ENCODE measurements around the gene PLOD2. TPM values are rescaled to one million over a fixed set of nuclear protein-coding genes. Genes with fewer than 3 reads are reported as not detected.
A peak's percentile ranks its signal among the peaks of the same experiment; 100 is the strongest.

PLOD2 gene
- total RNA-seq, 1 donor from 2014 or later, result 25.7 TPM

DNA sequence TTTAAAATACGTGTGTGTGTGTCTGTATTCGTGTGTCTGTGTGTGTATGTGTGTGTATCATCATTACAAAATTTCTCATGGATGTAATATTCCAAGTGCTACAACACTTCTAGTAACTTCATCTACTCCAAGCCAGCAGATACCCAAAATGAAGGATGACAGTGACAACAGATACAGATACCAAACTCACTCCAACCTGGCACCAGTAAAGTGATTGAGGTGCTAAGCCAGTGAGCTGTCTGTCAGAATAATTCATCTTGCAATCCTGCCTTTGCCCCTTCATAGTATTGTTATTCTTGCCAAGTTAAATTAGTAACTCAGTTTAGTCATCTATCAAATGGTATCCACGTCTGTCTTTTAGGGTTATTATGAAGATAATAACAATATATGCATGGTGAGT is 58.1 kb downstream of the PLOD2 start:
- no peak for ATAC-seq
- no peak for DNase-seq (ENCODE audit: low spot score)

DNA sequence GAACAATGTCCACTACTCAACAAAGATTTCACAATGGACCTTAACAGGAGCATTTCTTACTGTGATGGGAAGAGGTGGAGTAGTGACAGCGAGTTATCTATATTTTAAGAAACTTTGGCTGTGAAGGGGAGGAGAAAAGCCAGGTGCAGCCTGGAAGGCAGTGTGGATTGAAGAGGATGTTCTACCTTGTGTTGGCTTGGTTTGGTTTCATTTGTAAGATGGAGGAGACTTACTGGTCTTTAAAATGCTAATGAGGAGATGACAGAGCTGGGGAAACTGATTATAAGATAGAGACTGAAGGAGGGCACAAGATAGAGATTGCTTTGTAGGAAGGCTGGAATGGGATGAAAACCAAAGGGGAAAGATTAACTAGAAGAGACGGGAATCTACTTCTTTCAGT is 59.4 kb downstream of the PLOD2 start:
- DNase-seq (ENCODE audit: low spot score) (no peak), ATAC-seq (no peak)

DNA sequence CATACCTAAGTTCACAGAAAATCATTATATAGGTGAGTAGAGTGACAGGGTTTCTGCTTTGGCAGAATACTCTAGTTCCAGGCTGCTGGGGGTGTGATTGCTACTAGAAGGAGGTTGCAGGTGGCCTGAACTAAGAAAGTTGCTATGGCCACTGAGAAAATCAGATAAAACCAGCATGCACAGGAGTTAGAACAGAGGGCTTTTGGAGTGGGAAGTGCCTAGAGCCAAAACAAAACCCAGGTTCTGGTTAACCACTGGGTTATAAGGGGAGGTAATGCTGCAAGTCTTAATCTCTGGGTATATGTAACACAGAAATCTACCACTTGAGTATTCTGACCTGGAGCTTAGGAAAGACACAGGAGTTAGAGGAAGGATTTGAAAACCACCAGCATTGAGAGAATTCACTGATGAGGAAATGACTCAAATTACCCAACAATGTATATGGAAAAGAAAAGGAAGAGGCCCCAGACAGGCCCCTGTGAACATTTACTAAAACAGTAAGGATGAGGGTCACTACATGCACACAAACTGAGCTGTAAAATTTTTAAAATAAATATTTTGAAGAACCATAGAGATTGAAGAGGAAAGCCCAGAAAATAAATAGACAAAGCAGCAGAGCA is 60.0 kb downstream of the PLOD2 start:
- ATAC-seq (peak; percentile 11), DNase-seq (ENCODE audit: low spot score) (no peak)

DNA sequence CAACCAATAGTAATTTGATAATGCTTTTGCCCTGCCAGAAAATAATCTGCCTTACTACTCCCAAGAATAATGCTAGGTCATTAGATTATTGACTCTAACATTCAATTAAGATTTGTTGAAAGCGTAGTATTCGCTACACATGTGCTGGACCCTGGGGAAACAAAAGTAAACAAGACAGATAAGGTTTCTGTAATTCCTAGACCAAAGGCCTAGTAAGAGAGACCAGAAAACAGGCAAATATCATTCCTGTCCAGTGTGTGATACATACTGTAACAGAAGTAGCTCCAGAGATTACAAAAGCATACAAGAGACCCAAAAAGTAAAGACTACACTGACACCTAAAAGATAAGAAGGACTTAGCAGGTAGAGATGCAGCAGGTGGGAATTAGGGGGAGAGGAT is 60.8 kb downstream of the PLOD2 start:
- no peak for DNase-seq (ENCODE audit: low spot score)

DNA sequence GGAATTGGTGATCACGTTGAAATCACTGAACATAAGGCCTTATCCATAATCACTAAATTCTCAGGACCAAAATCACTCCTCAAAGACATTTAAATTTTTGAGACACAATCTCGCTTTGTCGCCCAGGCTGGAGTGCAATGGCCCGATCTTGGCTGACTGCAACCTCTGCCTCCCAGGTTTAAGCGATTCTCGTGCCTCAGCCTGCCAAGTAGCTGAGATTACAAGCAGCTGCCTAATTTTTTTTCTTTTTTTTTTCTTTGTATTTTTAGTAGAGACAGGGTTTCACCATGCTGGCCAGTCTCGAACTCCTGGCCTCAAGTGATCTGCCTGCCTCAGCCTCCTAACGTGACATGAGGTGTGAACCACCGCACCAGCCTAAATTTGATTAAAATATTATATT is 61.7 kb downstream of the PLOD2 start:
- no peak for ATAC-seq

More for the DNA sequence above, 60.8 kb downstream of the PLOD2 start:
- peak; percentile 44 for ATAC-seq

DNA sequence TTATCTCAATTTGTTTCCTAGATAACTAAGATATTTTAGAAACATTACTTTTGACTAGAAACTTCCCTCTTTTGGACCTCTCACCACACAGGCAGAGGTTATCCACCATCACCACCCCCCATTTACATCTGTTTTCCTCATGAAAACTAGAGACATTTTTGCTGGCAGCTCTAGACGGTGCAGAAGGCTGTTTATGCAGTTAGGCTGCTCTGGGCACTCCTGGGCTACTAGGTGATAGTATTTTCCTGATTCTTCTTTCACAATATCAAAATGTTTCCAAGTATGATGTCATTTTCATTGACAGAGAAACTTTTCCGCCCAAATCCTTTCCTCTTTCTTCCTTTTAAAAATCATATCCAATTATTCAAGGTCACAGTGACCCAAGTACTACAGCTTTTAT is 67.1 kb downstream of the PLOD2 start:
- ATAC-seq, result peak; percentile 87
- peak; percentile 48 for DNase-seq (ENCODE audit: low spot score)

More for the DNA sequence above, 61.7 kb downstream of the PLOD2 start:
- no peak for DNase-seq (ENCODE audit: low spot score)

DNA sequence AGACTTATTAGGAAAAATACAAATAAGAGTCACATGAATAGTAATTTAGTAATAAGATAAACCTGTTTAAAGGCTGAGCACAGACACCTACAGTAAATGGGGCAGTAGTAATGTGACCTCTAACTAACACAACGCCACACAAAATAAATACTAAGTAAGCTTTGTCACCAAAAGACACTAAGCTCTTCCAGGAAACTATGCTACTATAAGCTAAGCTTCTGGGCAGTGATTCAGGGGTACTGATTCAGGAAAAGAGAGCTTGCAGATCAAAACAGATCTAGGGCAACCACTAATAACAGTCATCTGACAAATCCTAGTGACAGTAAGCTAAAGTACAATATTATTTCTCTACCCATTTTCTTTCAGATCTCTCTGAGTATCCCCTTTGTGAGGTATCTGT is 68.8 kb downstream of the PLOD2 start:
- ATAC-seq (peak; percentile 81), DNase-seq (ENCODE audit: low spot score) (no peak)

DNA sequence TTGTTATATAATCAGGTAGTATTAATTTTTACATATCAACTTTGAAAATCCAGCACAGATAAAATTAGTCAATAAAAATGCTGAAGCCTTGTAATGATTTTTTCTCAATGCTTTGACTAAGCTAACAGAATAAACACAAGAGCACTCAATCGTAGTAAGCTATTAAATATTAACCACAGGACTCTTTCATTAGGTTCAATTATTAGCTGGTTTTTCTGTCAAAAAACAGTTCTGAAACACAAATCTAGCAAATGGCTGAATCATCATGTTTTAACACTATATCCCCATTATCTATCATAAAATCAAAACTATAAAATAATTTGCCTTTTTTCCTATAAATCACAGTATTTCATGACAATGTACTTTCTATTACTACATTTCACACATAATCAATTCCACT is 69.6 kb downstream of the PLOD2 start:
- ATAC-seq (peak; percentile 69), DNase-seq (ENCODE audit: low spot score) (no peak)

DNA sequence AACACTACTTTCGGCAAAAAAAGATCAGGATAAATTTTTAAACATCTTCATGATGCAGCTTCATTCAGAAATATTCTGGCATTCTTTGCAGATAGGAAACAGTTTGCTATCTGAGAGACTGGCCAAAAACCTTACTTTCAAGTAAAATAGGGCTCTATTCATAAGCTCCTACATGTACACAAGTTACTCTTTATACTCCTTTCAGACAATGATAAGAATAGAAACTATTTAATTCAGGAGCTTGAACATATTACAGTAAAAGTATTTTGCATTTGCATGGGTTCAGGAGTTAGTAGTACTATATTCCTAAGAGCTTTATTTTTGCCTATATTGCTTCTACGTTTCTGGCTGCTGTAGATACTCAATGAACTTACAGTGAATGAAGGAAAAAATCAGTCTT is 70.5 kb downstream of the PLOD2 start:
- no peak for DNase-seq (ENCODE audit: low spot score)

DNA sequence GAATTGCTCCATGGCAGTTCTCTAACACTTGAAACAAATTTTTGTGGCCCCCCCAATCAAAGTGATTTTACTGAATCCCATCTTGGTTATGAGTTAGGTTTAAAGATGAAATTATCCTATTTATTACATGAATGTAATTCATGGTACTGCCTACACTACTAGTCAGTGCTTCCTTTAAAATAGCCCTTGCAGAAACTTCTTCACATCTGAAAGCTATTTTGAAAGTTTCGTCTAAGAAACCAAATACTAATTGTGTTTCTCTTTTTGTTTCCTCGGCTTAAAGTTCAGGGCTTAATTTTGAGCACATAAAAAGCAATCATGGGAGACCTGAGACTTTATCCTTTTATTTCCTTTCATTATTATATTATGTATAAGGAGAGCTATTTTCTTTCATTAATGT is 72.1 kb downstream of the PLOD2 start:
- no peak for ATAC-seq
- no peak for DNase-seq (ENCODE audit: low spot score)

More for the DNA sequence above, 70.5 kb downstream of the PLOD2 start:
- ATAC-seq, result no peak

DNA sequence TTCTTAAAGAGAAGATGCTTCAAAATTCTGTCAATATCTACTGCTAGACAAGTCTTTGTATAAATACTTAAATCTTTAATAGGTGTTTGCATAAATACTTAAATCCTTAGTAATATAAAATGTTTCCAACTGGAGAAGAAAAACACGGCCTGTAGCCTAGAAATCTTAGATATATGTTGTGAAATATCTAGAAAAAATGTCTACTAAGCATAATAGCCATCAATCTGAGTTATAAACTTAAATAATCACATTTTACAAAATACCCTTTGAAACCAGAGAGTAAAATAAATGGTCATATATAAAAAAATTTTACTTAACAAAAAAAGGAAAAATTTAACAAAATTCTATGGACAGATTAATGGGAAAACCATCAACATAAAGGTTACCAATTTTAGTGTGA is 73.9 kb downstream of the PLOD2 start:
- ATAC-seq (no peak), DNase-seq (ENCODE audit: low spot score) (no peak)

DNA sequence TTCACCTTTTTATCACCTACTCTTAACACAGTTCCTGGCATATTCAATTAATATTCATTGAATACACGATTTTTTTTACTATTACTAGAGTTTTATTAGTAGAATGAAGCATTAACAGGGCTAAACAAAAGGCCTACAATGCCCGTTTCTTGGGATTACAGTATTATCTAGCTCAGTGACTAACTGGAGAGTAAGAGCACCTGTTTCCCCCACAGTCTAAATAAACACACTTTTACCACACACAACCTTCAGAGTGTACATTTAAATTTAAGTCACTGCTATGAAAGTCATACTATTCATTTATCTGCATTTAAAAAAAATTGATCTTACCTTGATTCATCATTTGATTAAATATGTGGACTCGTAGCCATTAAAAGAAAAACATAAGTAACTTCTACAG is 74.8 kb downstream of the PLOD2 start:
- no peak for DNase-seq (ENCODE audit: low spot score)
- no peak for ATAC-seq

DNA sequence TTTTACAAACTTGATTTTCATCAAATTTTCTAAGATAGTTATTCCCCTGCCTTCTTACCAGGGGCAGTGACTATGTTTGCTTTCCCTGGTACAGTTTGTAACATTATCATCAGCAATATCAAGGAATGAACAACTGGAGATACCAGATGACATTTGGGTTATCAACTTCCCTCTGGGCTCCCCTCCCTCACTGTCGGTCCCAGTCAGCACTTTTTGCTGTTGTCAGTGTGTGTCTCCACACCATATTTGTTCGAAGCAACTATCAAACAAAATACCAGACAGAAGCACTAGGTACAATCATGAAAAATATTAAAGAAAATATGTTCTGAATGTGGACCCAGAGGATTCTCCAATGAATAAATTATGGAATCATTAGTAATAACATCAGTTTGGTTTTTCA is 75.3 kb downstream of the PLOD2 start:
- DNase-seq (ENCODE audit: low spot score) (no peak), ATAC-seq (no peak)

DNA sequence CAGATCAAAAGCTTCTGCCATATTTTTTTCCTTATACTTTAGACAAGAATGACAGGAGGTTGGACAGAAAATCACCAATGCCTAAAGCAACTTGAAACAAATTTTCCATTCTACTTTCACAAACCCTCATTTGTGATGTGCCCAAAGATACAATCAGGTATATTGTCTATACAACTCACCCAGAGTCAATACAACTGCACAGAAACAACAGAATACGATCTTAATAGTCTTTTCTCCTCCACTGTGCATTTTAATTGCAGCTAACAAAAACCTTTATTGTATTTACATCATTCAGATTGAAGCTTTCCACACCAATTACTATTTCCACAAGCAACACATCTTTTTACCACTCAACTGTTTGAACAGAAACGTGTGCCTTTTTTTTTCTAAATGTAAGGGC is 80.4 kb downstream of the PLOD2 start:
- no peak for ATAC-seq
- DNase-seq (ENCODE audit: low spot score), result no peak

DNA sequence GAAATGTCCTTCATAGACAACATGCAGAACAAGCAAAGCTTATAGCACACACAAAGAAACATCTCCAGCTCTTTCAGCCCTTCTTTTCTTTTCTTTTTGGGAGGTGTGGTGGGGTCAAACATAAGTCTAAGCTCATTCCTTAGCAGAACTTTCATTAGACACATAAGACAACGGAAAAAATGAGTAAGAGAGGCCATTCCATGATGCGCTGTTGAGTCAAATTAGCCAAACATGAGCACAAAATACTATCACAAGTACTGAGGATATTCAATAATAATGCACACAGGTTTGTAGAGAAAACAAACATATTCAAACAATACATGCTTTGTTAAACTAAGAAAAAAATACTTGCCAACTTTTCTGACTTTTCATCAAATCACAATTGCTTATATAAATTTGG is 83.0 kb downstream of the PLOD2 start:
- ATAC-seq (no peak), DNase-seq (ENCODE audit: low spot score) (no peak)

DNA sequence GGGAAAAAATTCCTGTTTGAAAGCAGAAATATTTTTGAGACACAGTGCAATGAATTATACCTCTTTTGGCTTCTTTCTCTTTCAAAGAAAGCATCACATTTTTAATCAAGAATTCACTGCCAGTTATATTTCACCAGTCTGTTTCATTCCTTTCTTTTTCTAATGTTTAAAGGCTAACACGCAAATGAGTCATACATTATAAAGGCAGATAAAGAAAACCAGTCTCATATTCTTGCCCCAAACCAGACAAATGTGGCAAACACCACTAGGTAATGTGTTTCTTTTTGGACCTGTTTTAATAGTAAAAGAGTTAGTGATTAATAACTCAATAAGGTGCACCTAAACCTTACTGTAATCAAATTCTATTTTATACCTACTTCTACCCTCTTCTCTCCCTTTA is 83.8 kb downstream of the PLOD2 start:
- no peak for ATAC-seq
- no peak for DNase-seq (ENCODE audit: low spot score)

DNA sequence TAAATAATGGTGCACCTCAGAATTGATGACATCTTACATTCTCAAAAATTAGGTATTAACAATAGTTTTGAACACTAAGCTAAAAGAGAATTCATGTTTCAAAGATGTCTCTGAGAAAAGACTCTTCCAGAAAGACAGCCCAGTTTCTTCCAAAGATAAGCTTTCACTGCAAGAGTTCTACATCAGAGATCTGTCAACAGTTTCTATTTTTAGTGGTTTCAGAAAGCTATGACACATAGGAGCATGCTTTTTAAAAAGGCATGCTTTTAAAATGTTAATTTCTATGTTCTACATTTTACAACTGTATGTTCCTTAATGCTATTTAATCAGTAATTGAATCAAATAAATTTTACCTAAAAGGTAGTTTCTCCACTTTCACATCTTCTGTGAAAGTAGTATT is 88.2 kb downstream of the PLOD2 start:
- DNase-seq (ENCODE audit: low spot score) (no peak), ATAC-seq (no peak)

DNA sequence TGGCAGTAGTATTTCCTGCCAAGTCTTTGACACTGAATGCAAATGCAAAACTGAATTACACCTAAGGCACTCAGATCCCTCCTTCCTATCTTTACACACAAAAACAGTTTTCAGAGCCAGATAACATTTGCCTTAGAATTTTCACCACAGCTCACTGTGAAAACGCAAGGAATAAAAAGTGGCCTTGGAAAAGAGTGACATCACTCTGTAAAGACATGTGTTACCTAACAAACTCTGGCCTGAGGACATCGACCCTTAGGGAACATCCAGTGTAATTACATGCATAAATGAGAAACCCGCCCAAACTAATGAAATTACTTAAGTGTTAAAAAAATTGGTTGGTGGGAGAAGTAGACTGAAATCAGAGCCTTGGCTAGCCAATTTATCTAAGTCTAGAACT is 88.9 kb downstream of the PLOD2 start:
- peak; percentile 61 for ATAC-seq

DNA sequence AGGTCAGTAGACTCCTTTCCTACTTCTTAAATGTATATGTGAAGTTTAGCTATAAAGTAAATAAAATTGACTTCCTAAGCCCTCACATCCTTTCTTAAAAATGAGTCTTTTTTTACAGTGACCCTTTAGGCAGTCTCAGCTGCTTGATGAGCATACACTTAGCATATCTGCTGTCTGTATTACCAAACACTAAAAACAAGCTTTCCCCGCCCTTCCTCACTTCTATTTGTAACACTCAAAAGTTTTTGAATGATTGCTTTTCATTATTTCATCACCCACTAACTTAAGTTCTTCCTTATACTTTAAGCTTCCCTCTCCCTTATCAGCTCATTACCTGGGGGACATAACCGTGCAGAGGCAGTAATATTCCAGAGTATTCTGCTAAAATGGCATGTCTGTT is 89.4 kb downstream of the PLOD2 start:
- DNase-seq (ENCODE audit: low spot score), result no peak
- ATAC-seq, result no peak

More for the DNA sequence above, 88.9 kb downstream of the PLOD2 start:
- no peak for DNase-seq (ENCODE audit: low spot score)

DNA sequence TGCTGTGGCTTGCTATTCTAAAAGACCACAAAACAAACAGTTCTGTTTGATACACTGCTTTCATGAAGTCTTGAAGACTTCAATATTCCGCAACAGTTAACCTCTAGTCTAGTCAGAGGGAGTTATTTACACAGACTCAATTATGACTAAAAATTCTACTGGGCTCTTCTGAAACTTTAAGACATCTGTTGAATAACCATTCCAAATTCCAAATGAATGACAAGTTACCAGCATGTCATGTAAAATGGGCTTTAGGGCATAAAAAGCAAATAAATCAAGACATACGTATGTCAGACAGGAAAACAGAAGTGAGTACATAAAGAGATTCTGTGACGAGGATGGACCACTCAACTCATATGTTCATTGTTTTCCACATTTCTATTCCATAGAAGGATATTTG is 93.9 kb downstream of the PLOD2 start:
- no peak for DNase-seq (ENCODE audit: low spot score)
- no peak for ATAC-seq

DNA sequence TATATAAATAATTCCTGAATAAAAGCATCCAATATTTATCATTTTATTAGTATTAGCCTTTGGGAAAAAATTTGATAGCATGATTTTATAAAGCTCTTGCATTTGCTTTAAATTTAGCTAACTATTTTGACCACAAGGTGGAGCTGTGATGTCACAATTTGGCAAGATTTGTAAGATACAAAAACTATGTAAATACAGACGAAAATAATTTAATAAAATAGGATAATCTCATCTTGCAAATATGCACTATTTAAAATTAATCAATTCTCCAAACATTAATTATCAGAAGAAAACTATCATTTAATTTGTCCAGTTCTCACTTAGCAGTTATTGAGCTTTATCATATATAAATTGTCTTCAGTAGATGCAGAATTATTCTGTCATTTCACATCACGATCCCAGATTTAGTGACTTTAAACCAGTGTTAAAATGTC is 95.4 kb downstream of the PLOD2 start:
- peak; percentile 58 for ATAC-seq
- no peak for DNase-seq (ENCODE audit: low spot score)

DNA sequence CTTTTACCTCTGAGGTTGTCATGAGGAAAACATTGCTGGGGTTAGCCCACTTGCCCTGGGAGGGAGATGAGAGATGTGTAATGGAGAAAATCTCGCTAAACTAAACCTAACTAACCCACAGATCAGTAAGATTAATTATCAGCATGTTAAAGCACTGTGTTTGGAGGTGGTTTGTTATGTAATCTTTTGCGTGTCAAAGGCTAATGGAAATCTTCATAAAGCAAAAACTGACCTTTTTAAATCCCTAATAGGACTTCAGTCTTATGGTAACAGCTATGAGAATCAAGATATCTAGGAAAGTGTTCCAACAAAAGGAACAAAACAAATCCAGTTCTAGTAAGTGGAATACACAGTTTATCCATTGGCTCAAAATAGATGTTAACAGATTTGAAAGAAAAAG is 102.7 kb downstream of the PLOD2 start:
- DNase-seq (ENCODE audit: low spot score) (no peak), ATAC-seq (no peak)

DNA sequence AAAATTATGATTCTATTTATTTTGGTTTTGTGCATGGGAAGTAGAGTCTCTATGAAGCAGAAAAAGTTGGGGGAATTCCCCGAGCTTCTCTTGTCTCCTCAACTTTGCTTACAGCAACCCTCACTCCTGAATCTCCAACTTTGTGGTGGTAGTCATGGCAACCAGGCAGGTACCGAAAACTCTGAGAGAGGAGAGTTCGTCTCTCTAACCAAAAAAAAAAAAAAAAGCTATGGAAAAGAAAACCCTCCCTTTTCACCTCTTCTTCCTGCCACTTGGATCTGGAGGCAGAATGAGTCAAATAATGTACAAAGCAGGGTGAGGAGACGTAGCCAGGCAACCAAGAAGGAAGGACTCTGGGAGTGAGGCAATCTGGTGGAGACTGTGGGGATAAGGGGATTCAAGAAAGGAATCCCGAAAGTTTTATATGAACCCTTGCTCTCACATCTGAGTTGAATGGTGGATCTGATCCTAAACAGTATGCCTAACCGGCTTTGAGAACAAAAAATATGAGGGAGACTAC is 108.1 kb downstream of the PLOD2 start:
- no peak for ATAC-seq
- DNase-seq (ENCODE audit: low spot score), result no peak
